Liver (tissue), 9 donors: ENCODE data around the gene DNAH7. TPM values are rescaled to one million over a fixed set of nuclear protein-coding genes. Genes with fewer than 3 reads are reported as not detected.
"Not testable (repeated sequence)": the region's sequence is repeated elsewhere in the genome, so short reads cannot be mapped to it uniquely, and the experiment has no call there.

ENCODE experiments used
- DNase-seq: peaks from one replicate; pipeline ENCODE4 v3.0.0-alpha.2; 2017; ENCODE audit warnings: low spot score
- H3K27ac ChIP-seq, 2 donors: one replicate each; pipeline ENCODE4 v1.7.0; 2013; ENCODE audit warnings: inconsistent platforms in 2 of 2, low read length in 2 of 2, control low read depth in 1 of 2, low read depth in 1 of 2, mild to moderate bottlenecking in 1 of 2
- H3K27me3 ChIP-seq, 4 donors: one replicate each; pipeline versions ENCODE4 v1.6.1 to v1.7.0; 2013; ENCODE audit warnings: low read length in 3 of 4, inconsistent platforms in 1 of 4, mild to moderate bottlenecking in 1 of 4, moderate library complexity in 1 of 4; ENCODE audit not compliant: control insufficient read depth in 4 of 4, insufficient read depth in 4 of 4
- H3K36me3 ChIP-seq, 4 donors: one replicate each; pipeline versions ENCODE4 v1.6.1 to v1.7.0; 2013; ENCODE audit warnings: low read length in 3 of 4, mild to moderate bottlenecking in 3 of 4, low read depth in 1 of 4, moderate library complexity in 1 of 4; ENCODE audit not compliant: control insufficient read depth in 4 of 4, insufficient read depth in 3 of 4
- H3K4me1 ChIP-seq, 4 donors: one replicate each; pipeline versions ENCODE4 v1.6.1 to v1.7.0; 2013; ENCODE audit warnings: low read length in 3 of 4, mild to moderate bottlenecking in 3 of 4, moderate library complexity in 1 of 4; ENCODE audit not compliant: control insufficient read depth in 4 of 4, insufficient read depth in 4 of 4
- H3K4me3 ChIP-seq, 3 donors: one replicate each; pipeline versions ENCODE4 v1.6.1 to v1.7.0; 2013; ENCODE audit warnings: low read length in 3 of 3, control low read depth in 1 of 3, low read depth in 1 of 3, mild to moderate bottlenecking in 1 of 3
- H3K9ac ChIP-seq, 2 donors: one replicate each; pipeline ENCODE4 v1.7.0; 2013; ENCODE audit warnings: low read length in 2 of 2, mild to moderate bottlenecking in 2 of 2, moderate library complexity in 2 of 2, control low read depth in 1 of 2, low read depth in 1 of 2
- H3K9me3 ChIP-seq, 4 donors: one replicate each; pipeline versions ENCODE4 v1.6.1 to v1.7.0; 2013; ENCODE audit warnings: low read length in 3 of 4; ENCODE audit not compliant: control insufficient read depth in 4 of 4
- FOXA1 ChIP-seq: IDR thresholded peaks from 2 replicates; pipeline ENCODE4 v1.6.1; 2016; ENCODE audit warnings: antibody characterized with exemption
- GABPA ChIP-seq, 2 donors: IDR thresholded peaks in 1 of 2; conservative IDR thresholded peaks in 1 of 2; 2 replicates each; pipeline ENCODE4 v1.6.1; 2016; ENCODE audit warnings: antibody characterized with exemption in 2 of 2, mild to moderate bottlenecking in 1 of 2, moderate library complexity in 1 of 2
- HNF4G ChIP-seq: IDR thresholded peaks from 2 replicates; pipeline ENCODE4 v1.6.1; 2016; ENCODE audit warnings: antibody characterized with exemption
- JUND ChIP-seq, 2 donors: IDR thresholded peaks; 2 replicates each; pipeline ENCODE4 v1.6.1; 2016; ENCODE audit warnings: antibody characterized with exemption in 2 of 2
- RAD21 ChIP-seq, 2 donors: IDR thresholded peaks; 2 replicates each; pipeline ENCODE4 v1.6.1; 2016; ENCODE audit warnings: antibody characterized with exemption in 2 of 2, mild to moderate bottlenecking in 2 of 2
- SP1 ChIP-seq: IDR thresholded peaks from 2 replicates; pipeline ENCODE4 v1.6.1; 2018; ENCODE audit warnings: antibody characterized with exemption, mild to moderate bottlenecking
- TAF1 ChIP-seq: conservative IDR thresholded peaks from 2 replicates; pipeline ENCODE4 v1.6.1; 2016; ENCODE audit warnings: antibody characterized with exemption, mild to moderate bottlenecking
- YY1 ChIP-seq: IDR thresholded peaks from 2 replicates; pipeline ENCODE4 v1.6.1; 2016; ENCODE audit warnings: antibody characterized with exemption, mild to moderate bottlenecking
- WGBS: extraction: QIAGEN DNeasy Blood & Tissue Kit; methylation state at CpG from one replicate; pipeline ENCODE4 v1.1.7; 2013; 5-methylcytosine and 5-hydroxymethylcytosine counted together
- polyA plus RNA-seq, 2 donors: library from polyadenylated mRNA; stranded (reverse) in 1 of 2; unstranded in 1 of 2; fragments of 200-250 nt in 1 of 2; fragments of >200 nt in 1 of 2; fragmentation: Nextera tagmentation in 1 of 2; extraction: Ambion mirVana in 1 of 2; gene quantifications; one replicate each; pipeline versions ENCODE4 v1.2.1 to v1.2.3, GENCODE V29; 2013 to 2015
- total RNA-seq, 2 donors: library from RNA; depleted of rRNA; stranded (reverse); fragments of >200 nt; gene quantifications; one replicate each; pipeline ENCODE4 v1.2.3, GENCODE V29; 2014
- TF ChIP-seq, protein P1 (sequence below): IDR thresholded peaks from 2 replicates; pipeline ENCODE4 v1.6.1; 2016; ENCODE audit warnings: antibody characterized with exemption
- TF ChIP-seq, protein P2 (sequence below): IDR thresholded peaks from 2 replicates; pipeline ENCODE4 v1.6.1; 2016; ENCODE audit warnings: antibody characterized with exemption
- donor health status: healthy.
- donor health status: healthy.
- donor health status: healthy.
- donor health status: healthy.
- donor health status: healthy.

Gene DNAH7
- total and polyA plus RNA-seq, 4 donors, result under 0.01 to 0.50 (median 0.07) TPM

GRCh38 chr2:195695002-195695631 lies 373.5 kb downstream of the DNAH7 start:
- Histone ChIP-seq H3K9ac (no peak overlapping the region), H3K9me3 (peaks cover 0 to 2% (median 1%) of the 10 kb centered on the region in 4 donors), H3K27me3 (no peaks in the 10 kb centered on the region), H3K4me1 (no peaks in the 10 kb centered on the region), H3K36me3 (no peaks in the 10 kb centered on the region), H3K4me3 (no peak overlapping the region), H3K27ac (no peak overlapping the region)
- DNase-seq, result no peak
- WGBS, result 85% methylated on average over 8 of the region's 8 CpGs
- no peak for TF ChIP-seq HNF4G
- no peak for TF ChIP-seq FOXA1
- TF ChIP-seq TAF1, result no peak
- TF ChIP-seq, protein P1, sequence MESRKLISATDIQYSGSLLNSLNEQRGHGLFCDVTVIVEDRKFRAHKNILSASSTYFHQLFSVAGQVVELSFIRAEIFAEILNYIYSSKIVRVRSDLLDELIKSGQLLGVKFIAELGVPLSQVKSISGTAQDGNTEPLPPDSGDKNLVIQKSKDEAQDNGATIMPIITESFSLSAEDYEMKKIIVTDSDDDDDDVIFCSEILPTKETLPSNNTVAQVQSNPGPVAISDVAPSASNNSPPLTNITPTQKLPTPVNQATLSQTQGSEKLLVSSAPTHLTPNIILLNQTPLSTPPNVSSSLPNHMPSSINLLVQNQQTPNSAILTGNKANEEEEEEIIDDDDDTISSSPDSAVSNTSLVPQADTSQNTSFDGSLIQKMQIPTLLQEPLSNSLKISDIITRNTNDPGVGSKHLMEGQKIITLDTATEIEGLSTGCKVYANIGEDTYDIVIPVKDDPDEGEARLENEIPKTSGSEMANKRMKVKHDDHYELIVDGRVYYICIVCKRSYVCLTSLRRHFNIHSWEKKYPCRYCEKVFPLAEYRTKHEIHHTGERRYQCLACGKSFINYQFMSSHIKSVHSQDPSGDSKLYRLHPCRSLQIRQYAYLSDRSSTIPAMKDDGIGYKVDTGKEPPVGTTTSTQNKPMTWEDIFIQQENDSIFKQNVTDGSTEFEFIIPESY, result no peak
- TF ChIP-seq JUND (IDR thresholded peaks at IDR 0.05), result no peak
- TF ChIP-seq SP1, result no peak
- no peak for TF ChIP-seq YY1
- TF ChIP-seq, protein P2, sequence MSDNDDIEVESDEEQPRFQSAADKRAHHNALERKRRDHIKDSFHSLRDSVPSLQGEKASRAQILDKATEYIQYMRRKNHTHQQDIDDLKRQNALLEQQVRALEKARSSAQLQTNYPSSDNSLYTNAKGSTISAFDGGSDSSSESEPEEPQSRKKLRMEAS, result no peak
- TF ChIP-seq GABPA (IDR thresholded peaks at IDR 0.05 in 1 of 2, conservative IDR thresholded peaks at IDR 0.05 in 1 of 2), result no peak

- DNase-seq, result no peak
- Histone ChIP-seq H3K4me3 (no peak overlapping the region), H3K4me1 (no peaks in the 10 kb centered on the region), H3K36me3 (no peaks in the 10 kb centered on the region), H3K9ac (no peak overlapping the region), H3K27me3 (no peaks in the 10 kb centered on the region), H3K27ac (no peak overlapping the region), H3K9me3 (no peaks in the 10 kb centered on the region)
- WGBS, result 92% methylated on average over 7 of the region's 7 CpGs
- no peak for TF ChIP-seq GABPA (IDR thresholded peaks at IDR 0.05 in 1 of 2, conservative IDR thresholded peaks at IDR 0.05 in 1 of 2)
- TF ChIP-seq RAD21 (IDR thresholded peaks at IDR 0.05), result no peak
- TF ChIP-seq, protein P2, result no peak
Measured at GRCh38 chr2:195694553-195694952, 374.1 kb downstream of the DNAH7 start.

DNA sequence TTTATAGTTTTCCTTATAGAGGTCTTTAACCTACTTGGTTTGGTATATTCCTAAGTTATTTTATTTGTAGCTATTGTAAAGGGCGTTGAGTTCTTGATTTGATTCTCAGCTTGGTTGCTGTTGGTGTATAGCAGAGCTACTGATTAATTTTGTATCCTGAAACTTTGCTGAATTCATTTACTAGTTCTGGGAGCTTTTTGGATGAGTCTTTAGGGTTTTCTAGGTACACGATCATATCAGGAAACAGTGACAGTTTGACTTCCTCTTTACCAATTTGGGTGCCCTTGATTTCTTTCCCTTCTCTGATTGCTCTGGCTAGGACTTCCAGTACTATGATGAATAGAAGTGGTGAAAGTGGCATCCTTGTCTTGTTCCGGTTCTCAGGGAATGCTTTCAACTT lies 376.1 kb downstream of the DNAH7 start:
- not testable (repeated sequence) for H3K4me3 ChIP-seq, H3K36me3 ChIP-seq, H3K4me1 ChIP-seq, H3K27me3 ChIP-seq, DNase-seq, H3K9me3 ChIP-seq, H3K27ac ChIP-seq, H3K9ac ChIP-seq
- 86% methylated on average over 3 of the region's 3 CpGs for WGBS

Other genes starting within 250 kb of the DNAH7 start
- 10 to 100 TPM in 1 of 2 donors, 1 to 10 TPM in 1; 7.4 to 21.8 TPM for gene STK17B, start 102.7 kb upstream of the DNAH7 start, total RNA-seq
- gene STK17B, start 102.7 kb upstream of the DNAH7 start, polyA plus RNA-seq, result 1 to 10 TPM; 1.0 to 1.9 TPM